Measurements from ENCODE around the gene C5orf58.

C5orf58 gene

DNA sequence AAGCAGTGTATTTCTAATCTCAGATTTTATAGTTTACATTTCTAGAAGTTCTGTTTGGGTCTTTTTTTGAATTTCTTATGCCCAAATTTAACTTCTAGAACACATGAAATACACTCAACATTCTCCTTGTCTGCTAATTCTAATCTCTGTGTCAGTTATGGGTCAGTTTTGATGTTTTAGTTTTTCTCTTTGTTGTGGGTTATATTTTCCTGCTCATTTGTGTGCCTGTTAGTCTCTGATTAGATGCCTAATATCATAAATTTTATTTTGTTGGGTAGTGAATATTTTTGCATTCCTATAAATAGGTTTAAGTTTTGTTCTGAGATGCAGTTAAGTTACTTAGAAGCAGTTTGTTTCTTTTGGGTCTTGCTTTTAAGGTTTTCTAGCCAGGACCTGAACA lies 52.4 kb downstream of the C5orf58 start:
- no peak for DNase-seq

DNA sequence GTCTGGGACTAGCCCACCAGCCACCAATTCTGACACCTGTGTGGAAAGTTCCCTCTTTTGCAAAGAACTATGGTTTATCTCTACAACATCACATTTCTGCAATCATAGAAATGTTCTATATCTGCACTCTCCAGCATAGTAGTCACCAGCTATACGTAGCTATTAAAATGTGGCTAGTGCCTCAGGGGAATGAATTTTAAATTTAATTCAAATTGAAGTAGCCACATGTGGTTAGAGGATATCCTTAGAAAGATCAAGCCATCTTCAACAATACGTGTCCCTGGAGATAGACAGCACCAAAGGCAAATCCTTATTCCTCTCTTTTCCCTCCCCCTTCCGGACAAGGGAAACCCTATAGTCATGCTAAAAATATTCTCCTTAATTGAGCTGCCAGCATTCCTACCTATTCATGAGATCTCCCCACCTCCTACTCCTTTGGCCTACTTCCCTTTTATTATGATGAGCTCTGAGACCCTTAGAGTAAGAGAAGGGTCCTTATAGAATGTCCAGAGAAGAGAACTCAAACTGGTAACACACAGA lies 53.7 kb downstream of the C5orf58 start:
- DNase-seq = no peak

DNA sequence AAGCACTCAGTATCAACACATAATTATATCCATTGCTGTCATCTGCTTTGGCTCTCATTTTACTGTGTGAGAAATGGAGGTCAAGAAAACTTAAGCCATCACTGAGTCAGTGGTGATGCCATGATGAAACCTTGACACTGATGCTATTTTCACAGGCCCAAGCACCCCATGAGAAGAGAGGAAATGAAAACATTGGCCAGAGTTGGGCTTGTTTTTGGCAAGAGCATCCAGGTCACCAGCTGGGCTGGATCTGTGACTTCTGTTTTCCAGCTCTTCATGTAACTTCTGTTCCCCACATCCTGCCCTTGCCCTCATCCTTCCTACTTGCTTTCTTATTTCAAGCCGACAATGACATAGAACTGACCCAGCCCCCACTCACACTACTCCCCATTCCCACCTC lies 54.7 kb downstream of the C5orf58 start:
- DNase-seq = no peak

DNA sequence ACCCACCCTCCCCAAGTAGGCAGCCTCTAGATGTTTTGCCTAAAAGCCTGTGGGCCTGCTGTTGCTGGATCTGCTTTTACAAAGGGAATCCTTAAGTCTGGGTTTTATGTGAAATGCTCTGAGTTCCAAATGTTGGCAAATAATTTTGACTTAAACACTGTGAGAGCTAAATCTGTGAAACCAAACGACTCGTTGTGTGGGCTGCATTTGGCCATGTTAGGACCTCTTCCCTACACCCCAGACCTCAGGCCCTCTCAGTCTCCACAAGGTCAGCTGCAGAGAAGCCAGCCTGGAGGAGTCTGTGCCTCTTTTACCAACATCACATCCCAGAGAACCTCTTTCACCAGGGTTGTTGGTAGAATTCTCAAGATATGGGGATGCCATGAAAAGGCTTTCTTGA lies 55.4 kb downstream of the C5orf58 start:
- no peak for DNase-seq

DNA sequence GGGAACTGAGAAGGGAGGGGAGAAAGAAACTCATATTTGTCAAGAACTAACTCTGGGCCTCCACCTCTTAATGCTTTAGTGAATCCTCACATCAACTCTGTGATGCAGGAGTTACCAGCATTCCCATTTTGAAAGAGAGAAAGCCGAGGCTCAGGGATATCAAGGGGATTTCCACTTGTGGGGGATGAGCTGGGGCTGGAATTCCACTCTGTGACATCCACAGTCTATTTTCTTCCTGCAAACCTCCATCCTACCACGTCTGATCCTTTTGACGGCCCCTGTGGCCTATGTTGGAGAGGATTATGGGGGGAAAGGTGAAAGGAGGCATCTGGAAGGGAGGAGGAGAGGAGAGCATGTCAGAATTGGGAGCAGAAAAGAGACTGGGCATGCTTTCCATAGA lies 55.8 kb downstream of the C5orf58 start:
- no peak for DNase-seq

DNA sequence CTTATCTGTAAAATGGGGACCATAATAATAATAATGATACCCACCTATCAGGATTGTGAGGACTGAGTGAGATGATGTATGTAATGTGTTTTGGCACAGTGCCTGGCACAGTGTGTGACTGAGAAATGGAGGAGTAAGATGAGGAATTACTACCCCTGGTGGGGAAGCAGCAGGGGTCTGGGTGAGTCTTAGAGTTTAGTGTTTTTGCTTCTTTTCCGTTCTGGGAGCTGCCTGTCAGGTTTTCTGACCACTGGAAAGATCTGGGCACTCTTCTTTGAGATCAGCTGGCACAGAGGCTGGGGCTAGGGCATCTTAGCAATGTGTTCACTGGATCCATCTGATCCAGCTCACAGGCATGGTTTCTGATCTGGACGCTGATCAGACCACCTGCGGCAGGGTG lies 56.3 kb downstream of the C5orf58 start:
- DNase-seq = no peak

DNA sequence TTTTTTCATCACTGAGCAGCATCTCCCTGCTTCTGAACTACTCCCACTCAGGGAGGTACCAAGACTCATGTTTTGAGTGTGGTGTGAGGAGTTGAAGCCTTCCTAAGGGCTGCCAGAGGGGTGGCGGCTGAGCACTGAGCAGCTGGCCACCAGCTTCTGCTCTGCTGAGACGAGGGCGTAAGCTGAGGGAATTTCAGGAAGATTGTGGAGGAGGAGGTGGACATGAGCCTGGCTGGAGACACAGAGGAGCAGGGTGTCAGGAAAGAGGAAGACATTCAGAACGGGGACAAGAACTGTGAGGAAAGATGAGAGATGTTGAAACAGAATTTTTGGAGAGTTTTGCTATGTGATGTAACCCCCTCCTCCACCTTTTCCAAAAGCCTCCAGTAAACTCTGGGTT lies 57.0 kb downstream of the C5orf58 start:
- no peak for DNase-seq

DNA sequence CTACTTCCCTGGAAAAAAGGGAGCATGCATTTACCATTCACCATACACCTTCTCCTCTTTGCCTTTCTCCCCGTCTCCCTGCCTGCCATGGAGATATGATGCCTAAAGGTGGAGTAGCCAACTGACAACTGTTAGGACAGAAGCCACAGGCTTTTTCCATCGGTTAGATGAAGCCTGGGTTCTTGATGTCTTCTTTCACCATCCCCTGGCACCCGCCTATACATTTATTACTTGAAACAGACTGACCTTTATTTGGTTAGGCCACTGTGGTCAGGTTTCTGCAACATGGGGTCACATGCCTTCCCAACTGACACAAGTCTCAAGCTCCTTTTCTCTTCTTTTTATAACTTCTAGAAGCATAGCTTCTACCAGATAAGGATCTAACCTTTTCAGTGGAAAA lies 57.7 kb downstream of the C5orf58 start:
- no peak for DNase-seq

DNA sequence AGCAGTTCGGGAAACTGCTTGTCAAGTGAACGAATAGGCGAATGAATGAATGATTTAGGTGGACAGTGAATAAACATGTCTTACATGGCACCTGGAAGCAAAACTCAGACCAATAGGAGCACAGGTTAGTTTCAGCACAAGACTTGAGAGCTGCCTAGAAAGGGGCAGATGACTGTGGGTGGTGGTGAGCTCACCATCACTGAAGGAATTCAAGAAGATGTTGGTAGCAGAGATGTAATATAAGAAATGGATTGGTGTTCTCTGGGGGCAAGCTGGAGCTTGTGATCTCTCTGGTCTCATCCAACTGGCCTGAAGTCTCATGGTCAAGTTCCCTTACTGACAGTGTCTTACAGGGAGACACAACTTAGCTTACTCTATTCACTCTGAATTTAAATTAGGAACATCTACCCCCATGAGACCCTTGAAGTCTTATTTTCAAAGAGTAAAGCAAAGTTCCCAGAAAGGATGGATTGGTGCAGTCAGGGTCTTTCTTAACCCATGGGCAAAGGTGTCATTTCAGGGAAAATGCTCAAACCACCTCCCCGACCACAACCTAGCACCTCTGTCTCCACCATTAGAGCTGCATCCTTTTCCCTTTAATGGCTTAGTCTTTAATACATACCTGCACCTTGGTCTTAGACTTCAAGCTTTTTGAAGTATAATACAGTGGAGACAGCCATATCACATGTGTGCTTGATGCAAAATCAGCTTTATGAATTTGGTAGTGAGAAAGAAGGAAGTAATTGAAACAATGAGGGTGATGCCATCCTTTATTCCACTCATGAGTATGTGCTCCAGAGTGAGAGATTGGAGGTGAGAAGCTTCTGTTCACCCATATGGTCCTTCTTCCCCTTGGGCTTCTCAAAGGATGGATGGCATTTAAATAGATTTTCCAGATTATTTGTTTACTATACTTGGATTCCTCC lies 59.7 kb downstream of the C5orf58 start:
- no peak for DNase-seq

DNA sequence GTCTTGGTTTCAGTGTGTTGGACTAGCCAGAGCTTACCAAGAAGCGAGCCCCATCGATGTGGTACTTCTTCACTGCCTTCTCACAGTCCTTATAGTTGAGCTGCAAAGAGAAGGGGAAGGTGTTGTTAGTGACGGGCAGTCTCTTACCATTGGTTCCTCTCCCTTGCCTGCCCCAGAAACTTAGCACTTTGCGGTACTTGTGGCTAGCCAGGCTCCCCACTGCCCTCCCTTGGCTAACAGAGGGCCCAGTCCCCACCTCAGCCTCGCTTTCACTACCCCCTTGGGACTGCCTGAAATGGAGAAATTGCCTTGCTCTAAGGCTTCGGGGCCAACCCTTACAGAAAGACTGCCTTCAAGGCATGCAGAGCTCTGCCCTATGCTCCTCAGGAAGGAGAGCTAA lies 60.5 kb downstream of the C5orf58 start:
- DNase-seq = no peak

DNA sequence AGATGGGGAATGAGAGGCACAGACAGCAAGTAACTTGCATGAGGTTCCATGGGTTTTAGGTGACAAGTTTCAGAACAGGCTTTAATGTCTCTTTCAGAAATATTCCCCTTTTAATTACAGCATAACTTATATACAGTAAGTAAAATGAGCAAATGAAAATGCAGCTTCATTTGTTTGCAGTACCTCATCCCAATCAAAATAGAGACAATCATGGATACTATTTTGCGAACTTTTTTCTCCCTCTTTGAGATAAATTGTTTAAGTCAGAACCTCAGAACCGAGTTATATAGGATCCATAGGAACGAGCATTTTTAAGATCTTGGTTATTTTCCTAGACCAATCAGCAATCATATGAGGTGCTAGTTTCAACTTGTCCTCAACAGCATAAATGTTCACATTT lies 61.3 kb downstream of the C5orf58 start:
- DNase-seq = no peak

DNA sequence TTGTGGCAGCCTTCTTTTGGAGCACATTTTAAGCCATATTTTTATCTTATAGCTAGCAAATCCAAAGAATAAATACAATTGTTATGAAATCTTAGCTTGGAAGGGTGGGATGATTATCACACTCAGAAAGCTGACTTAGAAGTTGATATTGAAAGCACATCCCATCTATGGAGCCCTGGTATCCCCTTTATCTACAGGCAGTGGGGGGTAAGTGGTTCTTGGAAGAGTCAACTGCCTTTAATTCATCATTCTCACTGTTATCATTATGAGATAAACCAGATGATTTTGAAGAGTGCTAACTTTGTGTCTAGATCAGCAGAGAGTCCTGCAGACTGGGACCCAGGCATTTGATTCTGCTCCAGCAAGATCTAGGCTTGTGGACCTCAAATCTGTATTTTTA lies 61.8 kb downstream of the C5orf58 start:
- no peak for DNase-seq

All from NCI-H1694 (cell line).